Activated CD4-positive, alpha-beta T cell treated with anti-CD3 and anti-CD28 coated beads, Interleukin-2, amount 50 U/mL, for 48 hours (primary cell): ENCODE results near the gene CSGALNACT2.
A peak's percentile ranks its signal among the peaks of the same experiment; 100 is the strongest.

Experiments
- DNase-seq, 2 experiments: peaks; one replicate each; pipeline ENCODE4 v3.0.0-alpha.2; 2020

The CSGALNACT2 gene

DNA sequence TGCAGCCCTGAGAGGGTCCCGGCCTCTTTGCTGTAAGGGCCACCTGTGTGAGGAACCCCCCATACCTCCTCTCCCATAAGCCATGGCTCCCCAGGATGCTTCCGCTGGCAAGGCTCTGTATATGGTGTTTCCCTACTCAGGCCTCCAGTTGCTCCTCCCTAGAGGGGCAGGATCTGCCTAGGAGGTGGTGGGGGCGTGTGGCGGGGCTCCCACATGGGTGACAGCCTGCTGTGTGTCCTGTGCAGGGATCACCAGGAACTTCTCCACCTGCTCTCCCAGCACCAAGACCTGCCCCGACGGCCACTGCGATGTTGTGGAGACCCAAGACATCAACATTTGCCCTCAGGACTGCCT lies 25.7 kb upstream of the CSGALNACT2 start:
- DNase-seq: no peak

- no peak for DNase-seq
Observed at GRCh38 chr10:43113201-43114087, 24.8 kb upstream of the CSGALNACT2 start.

- no peak for DNase-seq
Observed at GRCh38 chr10:43114088-43114742, 24.0 kb upstream of the CSGALNACT2 start.

DNA sequence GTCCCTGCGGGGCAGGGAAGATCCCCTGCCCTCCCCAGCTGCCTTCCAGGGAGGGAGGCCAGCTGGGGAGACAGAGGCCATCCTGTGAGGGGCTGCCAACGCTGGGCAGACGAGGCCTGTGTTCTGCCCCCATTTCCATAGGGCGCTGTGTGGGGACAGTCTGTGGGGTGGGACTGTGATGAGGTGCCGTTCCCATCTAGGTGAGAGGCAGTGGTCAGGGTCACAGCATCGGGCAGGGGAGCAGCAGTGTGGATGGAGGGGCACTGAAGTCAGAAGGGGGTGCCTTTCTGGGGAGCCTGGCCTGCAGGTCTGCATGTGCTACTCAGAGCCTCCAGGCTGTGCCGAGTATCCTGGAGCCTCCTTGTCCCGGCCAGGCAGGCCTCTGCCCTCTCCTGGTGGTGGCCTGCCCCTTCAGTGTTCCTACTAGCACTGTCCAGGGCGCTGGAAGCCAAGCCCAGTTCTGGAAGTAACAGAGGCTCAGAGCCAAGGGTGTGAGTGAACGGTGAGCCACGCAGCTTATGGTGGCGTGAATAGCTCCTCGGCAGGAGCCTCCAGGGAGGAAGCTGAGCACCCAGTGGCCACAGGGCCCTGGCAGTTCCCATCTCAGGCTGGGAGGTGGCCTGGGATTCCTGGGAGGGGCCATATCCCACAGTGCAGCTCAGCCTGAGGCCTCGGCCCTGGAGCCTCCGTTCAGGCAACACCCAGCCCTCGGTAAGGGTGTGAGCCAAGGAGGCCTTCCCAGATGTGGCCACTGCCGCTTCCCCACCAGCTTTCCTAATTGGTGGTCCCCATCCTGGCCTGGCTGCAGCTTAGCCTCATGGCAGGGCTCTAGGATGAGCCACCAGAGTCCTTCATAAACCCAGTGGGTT lies 23.3 kb upstream of the CSGALNACT2 start:
- DNase-seq: no peak

GRCh38 chr10:43115881-43116595 lies 22.2 kb upstream of the CSGALNACT2 start:
- no peak for DNase-seq

DNA sequence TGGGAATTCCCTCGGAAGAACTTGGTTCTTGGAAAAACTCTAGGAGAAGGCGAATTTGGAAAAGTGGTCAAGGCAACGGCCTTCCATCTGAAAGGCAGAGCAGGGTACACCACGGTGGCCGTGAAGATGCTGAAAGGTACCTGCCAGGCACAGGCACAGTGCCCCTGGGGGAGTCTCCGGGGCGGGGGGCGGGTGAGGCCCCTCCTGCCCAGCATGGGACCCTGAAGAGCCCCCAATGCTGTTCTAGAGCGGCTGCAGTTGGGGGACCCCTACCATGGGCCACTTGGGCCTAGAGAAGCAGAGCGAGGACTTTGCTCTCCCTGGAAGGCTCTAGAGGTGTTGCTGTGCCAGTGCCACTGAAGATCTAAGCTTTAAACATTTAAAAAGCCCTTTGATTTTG lies 21.6 kb upstream of the CSGALNACT2 start:
- no peak for DNase-seq

- no peak for DNase-seq
Observed at GRCh38 chr10:43117031-43117776, 21.0 kb upstream of the CSGALNACT2 start.

DNA sequence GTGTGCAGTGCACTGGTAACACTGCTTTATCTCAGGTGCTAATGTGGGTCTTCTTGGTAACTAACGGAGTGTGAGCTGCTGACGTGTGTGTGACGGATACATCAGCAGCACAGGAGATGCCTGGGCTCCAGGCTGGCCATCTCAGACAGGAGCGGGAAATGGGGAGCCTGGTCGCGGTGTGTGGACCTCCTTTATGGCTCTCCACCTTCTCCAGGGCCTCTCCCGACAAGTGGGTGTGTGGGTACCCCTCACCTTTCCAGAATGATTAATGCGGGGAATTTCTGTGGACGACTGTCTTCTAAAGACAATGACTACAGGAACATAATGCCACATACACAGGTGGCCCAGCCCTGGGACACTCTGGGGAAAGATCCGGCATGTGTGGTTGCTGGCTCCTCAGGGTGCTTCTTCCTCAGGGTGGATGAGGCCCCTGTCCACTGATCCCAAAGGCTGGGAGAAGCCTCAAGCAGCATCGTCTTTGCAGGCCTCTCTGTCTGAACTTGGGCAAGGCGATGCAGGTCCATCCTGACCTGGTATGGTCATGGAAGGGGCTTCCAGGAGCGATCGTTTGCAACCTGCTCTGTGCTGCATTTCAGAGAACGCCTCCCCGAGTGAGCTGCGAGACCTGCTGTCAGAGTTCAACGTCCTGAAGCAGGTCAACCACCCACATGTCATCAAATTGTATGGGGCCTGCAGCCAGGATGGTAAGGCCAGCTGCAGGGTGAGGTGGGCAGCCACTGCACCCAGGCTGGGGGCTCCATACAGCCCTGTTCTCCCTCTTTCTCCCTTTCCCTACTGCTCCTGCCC lies 20.3 kb upstream of the CSGALNACT2 start:
- no peak for DNase-seq

DNA sequence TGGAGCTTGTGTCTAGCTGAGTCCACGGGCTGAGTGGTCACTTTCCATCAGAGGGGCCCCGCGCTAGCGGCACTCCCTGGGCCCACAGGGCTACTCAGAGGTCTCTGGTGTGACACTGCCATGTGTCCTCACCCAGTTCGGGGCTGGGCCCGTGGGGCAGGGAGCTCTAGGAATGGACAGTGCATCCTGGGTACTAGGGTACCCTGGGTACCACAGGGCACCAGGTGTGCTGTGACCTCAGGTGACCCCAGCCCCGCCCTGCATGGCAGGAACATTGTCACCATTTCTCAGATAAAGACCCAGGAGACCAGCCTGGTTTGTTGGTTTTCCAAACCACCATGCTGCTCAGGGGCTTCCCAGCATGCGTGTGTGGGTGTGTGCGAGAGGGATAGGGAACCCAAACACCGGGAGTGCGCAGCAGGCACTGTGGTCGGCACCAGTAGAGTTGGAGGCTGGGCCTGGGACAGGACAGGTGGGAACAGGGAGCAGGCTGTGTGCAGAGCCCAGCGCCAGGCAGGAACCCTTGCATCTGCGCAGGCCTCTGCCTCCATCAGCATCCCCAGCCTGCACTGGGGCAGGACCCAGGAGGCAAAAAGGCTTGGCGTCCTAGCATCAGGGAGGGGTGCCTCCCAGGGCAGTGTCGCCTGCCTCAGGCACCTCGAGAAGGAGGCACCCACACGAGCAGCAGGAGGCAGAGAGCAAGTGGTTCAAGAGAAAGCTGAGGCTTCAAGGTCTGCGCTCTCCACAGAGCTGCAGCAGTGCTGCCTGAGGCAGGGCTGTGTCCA lies 19.4 kb upstream of the CSGALNACT2 start:
- DNase-seq: no peak

DNA sequence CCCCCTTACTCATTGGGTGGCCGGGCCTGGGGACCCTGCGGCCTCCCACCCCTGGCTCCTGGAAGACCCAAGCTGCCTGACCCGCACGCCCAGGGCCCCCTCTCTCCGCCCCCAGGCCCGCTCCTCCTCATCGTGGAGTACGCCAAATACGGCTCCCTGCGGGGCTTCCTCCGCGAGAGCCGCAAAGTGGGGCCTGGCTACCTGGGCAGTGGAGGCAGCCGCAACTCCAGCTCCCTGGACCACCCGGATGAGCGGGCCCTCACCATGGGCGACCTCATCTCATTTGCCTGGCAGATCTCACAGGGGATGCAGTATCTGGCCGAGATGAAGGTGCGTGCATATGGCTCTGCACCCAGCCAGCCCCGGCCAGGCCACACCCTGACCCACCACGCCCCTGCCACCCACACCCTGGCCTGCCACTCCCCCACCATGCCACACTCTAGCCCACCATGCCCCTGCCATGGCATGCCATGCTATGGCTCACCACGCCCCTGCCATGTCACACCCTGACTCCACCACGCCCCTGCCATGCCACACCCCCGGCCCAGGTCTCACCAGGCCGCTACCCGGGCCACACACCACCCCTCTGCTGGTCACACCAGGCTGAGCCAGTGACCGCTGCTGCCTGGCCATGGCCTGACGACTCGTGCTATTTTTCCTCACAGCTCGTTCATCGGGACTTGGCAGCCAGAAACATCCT lies 18.7 kb upstream of the CSGALNACT2 start:
- DNase-seq: no peak

- DNase-seq: no peak
Observed at GRCh38 chr10:43120116-43120928, 17.9 kb upstream of the CSGALNACT2 start.

DNA sequence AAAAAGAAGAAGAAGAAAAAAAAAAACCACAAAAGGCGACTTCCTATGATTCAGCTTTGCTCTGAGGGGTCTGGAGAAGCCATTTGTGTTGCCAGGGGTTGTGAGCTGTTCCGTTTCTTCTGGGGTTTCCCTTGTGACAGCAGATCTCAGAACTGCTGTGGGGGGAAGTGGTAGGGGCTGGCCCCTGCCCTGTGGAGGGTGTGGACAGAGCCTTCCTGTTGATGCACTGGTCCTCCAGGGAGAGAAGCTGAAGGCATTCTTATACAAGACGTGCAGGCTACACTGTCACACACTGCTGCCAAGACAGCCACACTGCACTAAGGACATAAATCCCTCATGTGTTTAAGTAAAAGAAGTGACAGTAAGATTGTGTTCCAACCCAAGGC lies 17.3 kb upstream of the CSGALNACT2 start:
- DNase-seq: peak; percentile 60 to 72

GRCh38 chr10:43121444-43121843 lies 16.8 kb upstream of the CSGALNACT2 start:
- no peak for DNase-seq

DNA sequence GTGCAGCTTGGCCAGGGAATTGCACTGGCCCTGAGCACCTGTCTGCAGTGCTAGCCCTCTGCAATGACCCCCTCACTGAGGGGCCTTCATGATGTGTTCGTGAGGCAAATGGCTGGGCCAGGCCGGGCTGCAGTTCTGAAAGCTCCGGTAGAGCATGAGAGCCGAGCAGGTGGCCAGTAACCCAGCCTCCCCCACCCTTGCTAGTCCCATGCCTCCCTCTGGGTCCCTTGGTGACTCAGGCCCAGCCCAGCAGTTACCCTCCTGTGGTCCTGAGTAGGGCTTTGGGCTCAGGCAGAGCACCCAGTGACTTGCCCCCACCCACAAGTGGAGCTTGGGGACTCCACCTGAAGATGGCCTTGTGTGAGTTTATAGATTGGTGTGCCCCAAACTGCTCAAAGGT lies 16.1 kb upstream of the CSGALNACT2 start:
- DNase-seq: no peak

GRCh38 chr10:43122826-43123225 lies 15.4 kb upstream of the CSGALNACT2 start:
- no peak for DNase-seq

DNA sequence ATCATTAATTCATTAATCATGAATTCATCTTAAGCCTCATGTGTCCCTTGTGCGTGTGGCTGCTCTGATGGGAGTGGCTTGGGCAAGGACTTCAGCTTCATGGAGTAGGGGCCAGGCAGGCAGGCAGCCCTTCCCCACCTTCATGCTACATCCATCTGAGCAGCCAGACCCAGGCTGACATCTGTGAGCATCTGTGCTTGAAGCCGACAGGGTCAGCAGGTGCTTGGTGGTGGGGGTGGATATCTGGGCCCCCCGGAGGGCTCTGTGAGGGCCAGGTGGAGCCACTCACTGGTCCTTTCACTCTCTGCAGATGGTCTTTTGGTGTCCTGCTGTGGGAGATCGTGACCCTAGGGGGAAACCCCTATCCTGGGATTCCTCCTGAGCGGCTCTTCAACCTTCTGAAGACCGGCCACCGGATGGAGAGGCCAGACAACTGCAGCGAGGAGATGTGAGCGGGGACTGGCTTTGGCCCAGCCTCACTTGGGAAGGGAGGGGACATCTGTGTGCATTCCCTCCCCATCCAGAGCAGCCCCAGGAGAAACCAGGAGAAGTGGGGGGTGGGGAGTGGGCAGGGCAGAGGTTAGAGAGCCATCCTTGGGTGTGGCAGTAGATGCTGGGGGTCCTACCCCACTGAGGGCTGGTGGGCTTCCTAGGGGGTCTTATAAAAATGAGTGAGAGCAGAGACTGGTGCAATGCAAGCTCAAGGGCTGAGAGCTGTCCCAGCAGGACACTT lies 14.7 kb upstream of the CSGALNACT2 start:
- DNase-seq: no peak

GRCh38 chr10:43124094-43124521 lies 14.1 kb upstream of the CSGALNACT2 start:
- no peak for DNase-seq
